ENCODE data around the gene AEBP1. TPM values are rescaled to one million over a fixed set of nuclear protein-coding genes. Genes with fewer than 3 reads are reported as not detected.

Gene AEBP1
- total RNA-seq, 1 donor from 2014 or later = 0.26 TPM

DNA sequence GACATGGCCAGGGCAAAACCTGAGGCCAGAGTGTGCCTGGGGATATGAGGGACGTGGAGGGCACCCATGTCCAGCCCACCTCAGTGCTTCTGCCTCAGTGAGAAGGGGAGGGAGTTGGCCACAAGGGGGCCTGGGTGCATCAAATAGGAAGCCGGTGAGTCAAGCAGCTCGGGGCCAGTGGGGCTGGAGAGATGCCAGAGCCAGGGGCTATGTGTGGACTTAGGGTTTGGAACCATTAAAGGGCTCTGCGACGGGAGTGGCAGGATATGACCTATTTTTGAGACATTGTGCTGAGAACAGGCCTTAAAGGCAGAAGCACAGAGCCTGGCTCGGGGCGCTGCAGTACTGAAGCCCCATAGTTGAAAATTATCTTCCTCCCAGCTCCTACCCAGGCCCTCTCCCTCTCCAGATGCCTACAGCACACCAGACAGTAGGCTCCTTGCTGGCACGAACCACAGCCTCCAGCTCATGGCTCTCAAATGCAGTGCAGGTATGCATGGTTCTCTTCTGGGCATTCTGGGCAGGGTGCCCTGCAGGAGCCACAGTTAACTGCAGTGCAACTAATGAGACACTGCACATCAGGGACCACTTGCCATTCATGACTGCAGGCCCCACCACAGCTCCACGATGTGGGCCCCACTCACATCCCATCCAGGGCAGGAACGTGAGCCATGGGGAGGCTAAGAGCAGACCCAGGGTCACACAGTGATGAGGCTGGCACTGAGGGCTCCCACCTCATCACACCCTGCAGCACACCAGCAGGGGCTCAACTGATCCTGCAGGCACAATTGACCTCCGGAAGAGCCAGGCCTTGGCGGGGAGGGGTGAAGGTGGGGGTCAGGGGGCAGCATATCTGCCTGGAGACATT is 31.5 kb upstream of the AEBP1 start:
- Histone ChIP-seq H3K27me3 (ENCODE audit: control insufficient read depth, insufficient read depth, low read length) (no peaks in the 10 kb centered on the region), H3K36me3 (ENCODE audit: control insufficient read depth, insufficient read depth, low read length) (peaks cover 17% of the 10 kb centered on the region), H3K4me3 (ENCODE audit: low read depth, low read length) (no peak overlapping the region)
- no peak for FAIRE-seq
- DNase-seq (ENCODE audit: low read depth) = peak; percentile 86
- TF ChIP-seq, protein P1, sequence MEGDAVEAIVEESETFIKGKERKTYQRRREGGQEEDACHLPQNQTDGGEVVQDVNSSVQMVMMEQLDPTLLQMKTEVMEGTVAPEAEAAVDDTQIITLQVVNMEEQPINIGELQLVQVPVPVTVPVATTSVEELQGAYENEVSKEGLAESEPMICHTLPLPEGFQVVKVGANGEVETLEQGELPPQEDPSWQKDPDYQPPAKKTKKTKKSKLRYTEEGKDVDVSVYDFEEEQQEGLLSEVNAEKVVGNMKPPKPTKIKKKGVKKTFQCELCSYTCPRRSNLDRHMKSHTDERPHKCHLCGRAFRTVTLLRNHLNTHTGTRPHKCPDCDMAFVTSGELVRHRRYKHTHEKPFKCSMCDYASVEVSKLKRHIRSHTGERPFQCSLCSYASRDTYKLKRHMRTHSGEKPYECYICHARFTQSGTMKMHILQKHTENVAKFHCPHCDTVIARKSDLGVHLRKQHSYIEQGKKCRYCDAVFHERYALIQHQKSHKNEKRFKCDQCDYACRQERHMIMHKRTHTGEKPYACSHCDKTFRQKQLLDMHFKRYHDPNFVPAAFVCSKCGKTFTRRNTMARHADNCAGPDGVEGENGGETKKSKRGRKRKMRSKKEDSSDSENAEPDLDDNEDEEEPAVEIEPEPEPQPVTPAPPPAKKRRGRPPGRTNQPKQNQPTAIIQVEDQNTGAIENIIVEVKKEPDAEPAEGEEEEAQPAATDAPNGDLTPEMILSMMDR (IDR thresholded peaks at IDR 0.05; ENCODE audit: insufficient read depth, low read length, severe bottlenecking) = peak; percentile 86

DNA sequence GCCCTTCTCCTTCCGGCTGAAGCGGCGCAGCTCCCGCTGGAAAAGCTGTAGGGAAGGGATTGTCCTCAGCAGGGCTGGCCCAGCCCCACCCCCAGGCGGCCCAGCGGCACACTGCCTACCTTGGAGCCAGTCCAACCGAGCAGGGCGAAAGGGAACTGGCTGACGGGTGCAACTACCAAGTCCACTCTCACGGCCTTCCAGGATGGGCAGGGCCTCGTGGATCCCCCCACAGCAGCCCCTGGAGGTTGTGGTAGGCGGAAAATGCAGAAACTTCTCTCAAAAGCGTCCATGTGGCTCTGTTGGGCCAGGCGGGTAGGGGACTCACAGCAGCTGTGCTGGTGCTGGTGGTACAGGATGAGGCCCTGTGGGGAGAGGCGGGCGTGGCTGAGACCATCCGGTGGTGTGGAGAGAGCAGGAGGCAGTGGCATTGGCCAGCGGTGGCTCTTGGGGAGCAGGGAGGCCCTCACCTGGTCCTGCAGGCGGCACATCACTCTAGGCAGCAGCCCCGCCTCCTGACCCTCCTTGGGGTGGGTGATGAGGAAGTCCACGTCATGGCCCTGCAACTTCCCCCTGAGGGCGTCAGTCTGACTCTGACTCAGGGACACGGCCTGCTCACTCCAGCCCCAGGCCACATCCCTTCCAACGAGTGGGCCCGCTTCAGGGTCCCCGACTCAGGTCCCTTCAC is 30.3 kb upstream of the AEBP1 start:
- DNase-seq (ENCODE audit: low read depth) = peak; percentile 76
- no peak for FAIRE-seq
- Histone ChIP-seq H3K36me3 (ENCODE audit: control insufficient read depth, insufficient read depth, low read length) (peaks cover 19% of the 10 kb centered on the region), H3K4me3 (ENCODE audit: low read depth, low read length) (no peak overlapping the region), H3K27me3 (ENCODE audit: control insufficient read depth, insufficient read depth, low read length) (no peaks in the 10 kb centered on the region)
- TF ChIP-seq, protein P1 (IDR thresholded peaks at IDR 0.05; ENCODE audit: insufficient read depth, low read length, severe bottlenecking) = no peak

DNA sequence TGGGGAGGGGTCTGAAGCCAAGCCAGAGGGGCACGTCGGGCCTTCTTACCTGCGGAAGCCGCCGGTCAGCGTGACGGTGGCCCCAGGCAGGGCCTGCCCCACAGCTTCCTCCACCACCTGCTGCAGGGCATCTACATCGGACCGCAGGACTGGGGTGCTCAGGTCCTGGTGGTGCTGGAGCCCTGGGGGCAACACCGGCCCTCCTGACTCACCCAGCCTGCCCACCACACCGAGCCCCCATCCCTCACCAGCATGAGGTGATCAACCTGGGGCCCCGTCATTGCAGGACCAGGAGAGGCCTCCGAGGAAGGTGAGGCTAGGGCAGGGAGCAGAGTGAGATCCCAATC is 29.8 kb upstream of the AEBP1 start:
- DNase-seq (ENCODE audit: low read depth) (no peak), FAIRE-seq (no peak)
- TF ChIP-seq, protein P1 (IDR thresholded peaks at IDR 0.05; ENCODE audit: insufficient read depth, low read length, severe bottlenecking) = no peak
- Histone ChIP-seq H3K4me3 (ENCODE audit: low read depth, low read length) (no peak overlapping the region), H3K27me3 (ENCODE audit: control insufficient read depth, insufficient read depth, low read length) (no peaks in the 10 kb centered on the region), H3K36me3 (ENCODE audit: control insufficient read depth, insufficient read depth, low read length) (peaks cover 21% of the 10 kb centered on the region)

DNA sequence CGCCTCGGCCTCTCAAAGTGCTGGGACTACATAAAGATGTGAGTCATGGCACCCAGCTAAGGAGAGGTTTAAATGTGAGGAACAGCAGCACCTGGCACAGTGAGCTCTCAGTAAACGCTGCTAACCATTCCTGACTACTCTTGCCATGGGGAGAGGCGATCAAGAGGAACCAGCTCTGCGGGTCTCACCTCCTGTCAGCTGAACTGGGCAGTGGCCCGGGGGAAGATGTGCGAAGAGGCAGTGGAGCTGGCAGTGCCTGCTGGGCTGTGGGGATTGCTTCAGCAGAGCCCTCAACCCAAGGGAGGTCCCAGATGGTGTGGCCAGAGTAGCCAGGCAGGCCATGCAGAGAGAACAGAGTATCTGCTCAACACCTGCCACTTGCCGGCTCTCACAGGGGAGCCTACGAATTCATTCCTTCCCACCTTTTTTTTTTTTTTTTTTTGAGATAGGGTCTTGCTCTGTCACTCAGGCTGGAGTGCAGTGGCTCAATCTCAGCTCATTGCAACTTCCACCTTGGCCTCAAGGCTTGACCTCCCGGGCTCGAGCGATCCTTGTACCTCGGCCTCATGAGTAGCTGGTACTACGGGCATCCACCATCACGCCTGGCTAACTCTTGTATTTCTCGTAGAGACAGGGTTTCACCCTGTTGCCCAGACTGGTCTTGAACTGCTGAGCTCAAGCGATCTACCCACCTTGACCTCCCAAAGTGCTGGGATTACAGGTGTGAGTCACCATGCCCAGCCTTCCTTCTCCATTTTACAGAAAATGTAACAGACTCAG is 28.7 kb upstream of the AEBP1 start:
- no peak for FAIRE-seq
- Histone ChIP-seq H3K4me3 (ENCODE audit: low read depth, low read length) (no peak overlapping the region), H3K36me3 (ENCODE audit: control insufficient read depth, insufficient read depth, low read length) (peaks cover 29% of the 10 kb centered on the region), H3K27me3 (ENCODE audit: control insufficient read depth, insufficient read depth, low read length) (no peaks in the 10 kb centered on the region)
- no peak for DNase-seq (ENCODE audit: low read depth)
- TF ChIP-seq, protein P1 (IDR thresholded peaks at IDR 0.05; ENCODE audit: insufficient read depth, low read length, severe bottlenecking) = no peak

DNA sequence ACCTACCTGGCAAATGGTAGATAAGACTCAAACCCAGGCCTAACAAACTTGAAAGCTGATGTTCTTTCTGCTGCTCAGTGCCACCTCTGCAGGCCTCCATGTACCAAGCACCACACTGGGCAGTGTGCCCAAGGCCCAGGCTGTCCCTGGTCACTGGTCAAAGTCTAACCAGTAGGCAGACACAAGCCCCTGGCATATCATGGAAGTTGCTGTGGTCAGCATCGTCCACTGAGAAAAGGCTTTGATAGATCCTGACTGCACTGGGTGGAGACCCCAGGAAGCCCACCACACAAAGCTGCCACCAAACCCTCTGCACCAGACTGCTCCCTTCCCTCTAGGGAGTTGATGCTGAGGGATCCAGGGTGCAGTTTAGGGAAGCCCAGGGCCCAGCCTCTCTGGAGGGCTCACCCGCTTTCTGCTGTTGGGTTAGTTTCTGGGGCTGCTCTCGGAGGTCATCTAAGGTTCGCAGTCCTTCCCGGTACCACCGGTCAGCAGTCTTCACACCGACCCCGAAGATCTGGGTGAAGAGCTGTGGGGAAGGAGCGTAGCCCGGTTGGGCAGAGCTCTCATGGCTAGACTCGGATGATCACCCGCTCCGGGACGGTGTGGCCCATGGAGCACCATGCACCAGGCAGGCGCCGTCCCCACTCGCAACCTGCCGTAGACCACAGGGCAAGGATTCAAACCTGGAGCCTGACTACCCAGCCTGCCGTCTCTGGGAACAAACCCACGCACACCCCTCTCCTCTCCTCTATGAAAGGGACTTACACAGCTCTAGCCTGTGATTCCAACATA is 27.8 kb upstream of the AEBP1 start:
- peaks cover 30% of the 10 kb centered on the region for H3K36me3 ChIP-seq (ENCODE audit: control insufficient read depth, insufficient read depth, low read length)
- H3K4me3 ChIP-seq (ENCODE audit: low read depth, low read length) = no peak overlapping the region
- FAIRE-seq (no peak), DNase-seq (ENCODE audit: low read depth) (no peak)
- TF ChIP-seq, protein P1 (IDR thresholded peaks at IDR 0.05; ENCODE audit: insufficient read depth, low read length, severe bottlenecking) = no peak
- no peaks in the 10 kb centered on the region for H3K27me3 ChIP-seq (ENCODE audit: control insufficient read depth, insufficient read depth, low read length)
